Immature natural killer cell (primary cell): ENCODE data around the gene CDH4. TPM values are rescaled to one million over a fixed set of nuclear protein-coding genes. Genes with fewer than 3 reads are reported as not detected.

ENCODE experiments used
- DNase-seq, 3 donors: peaks; one replicate each; pipeline ENCODE4 v3.0.0; 2022; ENCODE audit warnings: mixed read lengths in 1 of 3
- H3K27ac Mint-ChIP-seq, 6 donors: one replicate each; pipeline ENCODE4 v1.8.0; 2020; ENCODE audit warnings: mixed read lengths in 6 of 6, mild to moderate bottlenecking in 5 of 6, inconsistent platforms in 4 of 6, moderate library complexity in 3 of 6
- H3K27me3 Mint-ChIP-seq, 3 donors: one replicate each; pipeline ENCODE4 v1.8.0; 2020 to 2021; ENCODE audit warnings: low read depth in 3 of 3, mild to moderate bottlenecking in 3 of 3, mixed read lengths in 3 of 3, moderate library complexity in 3 of 3, inconsistent platforms in 1 of 3
- H3K36me3 Mint-ChIP-seq, 3 donors: one replicate each; pipeline ENCODE4 v1.8.0; 2020; ENCODE audit warnings: mixed read lengths in 3 of 3, inconsistent platforms in 2 of 3, mild to moderate bottlenecking in 2 of 3
- H3K4me1 Mint-ChIP-seq, 2 donors: one replicate each; pipeline ENCODE4 v1.8.0; 2020; ENCODE audit warnings: inconsistent platforms in 2 of 2, mild to moderate bottlenecking in 2 of 2, mixed read lengths in 2 of 2, moderate library complexity in 1 of 2
- H3K4me3 Mint-ChIP-seq, 5 donors: one replicate each; pipeline ENCODE4 v1.8.0; 2020; ENCODE audit warnings: mild to moderate bottlenecking in 5 of 5, mixed read lengths in 5 of 5, inconsistent platforms in 3 of 5, moderate library complexity in 3 of 5
- H3K9me3 Mint-ChIP-seq, 6 donors: one replicate each; pipeline ENCODE4 v1.8.0; 2020; ENCODE audit warnings: mild to moderate bottlenecking in 6 of 6, mixed read lengths in 6 of 6, inconsistent platforms in 4 of 6, moderate library complexity in 3 of 6
- polyA plus RNA-seq, 3 donors: library from polyadenylated mRNA; unstranded; fragments of 300-500 nt; fragmentation: Illumina TruSeq; gene quantifications; one replicate each; pipeline ENCODE4 v1.2.3, GENCODE V29; 2021

Gene CDH4
- polyA plus RNA-seq, 3 donors from 2014 or later, result not detected

GRCh38 chr20:61236713-61237112 lies 15.3 kb upstream of the CDH4 start:
- Mint-ChIP-seq H3K9me3 (peaks cover 0 to 5% (median 0%) of the 10 kb centered on the region in 6 donors), H3K27ac (no peak overlapping the region), H3K36me3 (no peaks in the 10 kb centered on the region), H3K4me3 (no peak overlapping the region), H3K27me3 (peaks cover 5 to 12% (median 5%) of the 10 kb centered on the region in 3 donors), H3K4me1 (no peaks in the 10 kb centered on the region)
- no peak for DNase-seq

DNA sequence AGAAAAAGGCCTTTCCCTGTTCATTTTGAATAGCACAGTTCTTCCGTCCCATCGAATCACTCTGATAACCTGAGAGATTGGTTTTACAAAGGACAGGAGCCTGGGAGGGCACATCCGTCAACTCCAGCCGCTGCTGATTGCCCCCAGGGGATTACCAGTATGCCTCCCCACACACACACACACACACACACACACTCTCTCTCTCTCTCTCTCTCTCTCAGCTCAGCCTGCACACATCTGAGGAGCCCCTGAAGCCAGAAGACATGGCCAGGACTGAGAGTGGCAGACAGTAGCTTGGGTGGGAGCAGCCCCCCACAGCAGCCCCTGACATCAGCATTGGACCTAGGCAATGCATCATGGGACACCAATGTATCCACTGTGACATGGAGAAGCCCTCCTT lies 13.2 kb upstream of the CDH4 start:
- Mint-ChIP-seq H3K27ac (no peak overlapping the region), H3K4me1 (no peaks in the 10 kb centered on the region), H3K36me3 (no peaks in the 10 kb centered on the region), H3K4me3 (no peak overlapping the region), H3K27me3 (peaks cover 5 to 10% (median 5%) of the 10 kb centered on the region in 3 donors), H3K9me3 (peaks cover 0 to 5% (median 0%) of the 10 kb centered on the region in 6 donors)
- DNase-seq, result no peak

- H3K27me3 Mint-ChIP-seq, result peaks cover 5 to 10% (median 9%) of the 10 kb centered on the region in 3 donors
- no peak overlapping the region for H3K27ac Mint-ChIP-seq
- H3K36me3 Mint-ChIP-seq, result no peaks in the 10 kb centered on the region
- no peaks in the 10 kb centered on the region for H3K4me1 Mint-ChIP-seq
- no peak overlapping the region for H3K4me3 Mint-ChIP-seq
- DNase-seq, result no peak
- H3K9me3 Mint-ChIP-seq, result peaks cover 0 to 5% (median 0%) of the 10 kb centered on the region in 6 donors
These were observed 11.2 kb upstream of the CDH4 start for GRCh38 chr20:61240814-61241213.

DNA sequence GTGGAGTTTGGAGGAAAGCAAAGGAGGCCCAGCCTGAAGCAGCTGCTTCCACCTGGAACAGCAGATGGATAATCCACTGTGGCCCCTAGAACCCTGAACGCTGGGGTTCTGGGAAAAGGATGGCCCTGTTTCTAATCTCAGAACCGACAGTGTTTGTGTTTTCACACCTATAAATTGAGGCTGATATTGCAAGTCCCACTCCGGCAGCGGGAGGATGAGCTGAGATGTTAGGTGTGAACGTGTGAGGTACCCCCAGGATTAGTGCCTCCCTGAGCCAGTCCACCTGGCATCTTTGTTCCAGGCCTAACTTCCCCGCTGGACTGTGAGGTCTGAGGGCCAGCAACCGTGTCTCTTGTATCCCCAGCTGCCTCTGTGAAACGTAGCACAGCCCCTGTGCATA lies 7.8 kb upstream of the CDH4 start:
- Mint-ChIP-seq H3K4me1 (no peaks in the 10 kb centered on the region), H3K4me3 (no peak overlapping the region), H3K9me3 (peaks cover 0 to 5% (median 0%) of the 10 kb centered on the region in 6 donors), H3K27me3 (peaks cover 5 to 7% (median 6%) of the 10 kb centered on the region in 3 donors), H3K36me3 (no peaks in the 10 kb centered on the region), H3K27ac (no peak overlapping the region)
- DNase-seq, result no peak

- H3K36me3 Mint-ChIP-seq, result no peaks in the 10 kb centered on the region
- no peaks in the 10 kb centered on the region for H3K9me3 Mint-ChIP-seq
- H3K27me3 Mint-ChIP-seq, result peaks cover 6 to 17% (median 11%) of the 10 kb centered on the region in 3 donors
- H3K27ac Mint-ChIP-seq, result no peak overlapping the region
- no peak overlapping the region for H3K4me3 Mint-ChIP-seq
- no peaks in the 10 kb centered on the region for H3K4me1 Mint-ChIP-seq
- no peak for DNase-seq
These were observed 5.8 kb upstream of the CDH4 start for GRCh38 chr20:61246269-61246668.

DNA sequence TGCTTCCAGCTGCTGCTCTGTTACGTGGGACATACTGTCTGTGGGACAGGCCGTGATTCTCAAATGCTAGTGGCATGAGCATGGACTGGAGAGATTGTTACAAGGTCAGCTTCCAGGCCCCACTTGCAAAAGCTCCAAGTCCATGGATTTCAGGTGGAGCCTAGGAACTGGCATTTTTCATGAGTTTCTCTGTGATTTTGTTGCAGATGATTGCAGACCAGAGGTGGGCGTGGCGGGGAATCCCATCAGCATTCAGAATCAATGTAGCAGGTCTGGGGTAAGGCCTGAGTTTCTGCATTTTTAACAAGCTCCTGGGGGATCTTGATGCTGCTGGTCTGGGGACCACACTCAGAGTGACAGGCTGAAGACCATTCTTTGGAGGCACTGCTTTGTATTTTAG lies 2.4 kb upstream of the CDH4 start:
- DNase-seq, result no peak
- peaks cover 8 to 24% (median 17%) of the 10 kb centered on the region in 3 donors for H3K27me3 Mint-ChIP-seq
- no peaks in the 10 kb centered on the region for H3K36me3 Mint-ChIP-seq

DNA sequence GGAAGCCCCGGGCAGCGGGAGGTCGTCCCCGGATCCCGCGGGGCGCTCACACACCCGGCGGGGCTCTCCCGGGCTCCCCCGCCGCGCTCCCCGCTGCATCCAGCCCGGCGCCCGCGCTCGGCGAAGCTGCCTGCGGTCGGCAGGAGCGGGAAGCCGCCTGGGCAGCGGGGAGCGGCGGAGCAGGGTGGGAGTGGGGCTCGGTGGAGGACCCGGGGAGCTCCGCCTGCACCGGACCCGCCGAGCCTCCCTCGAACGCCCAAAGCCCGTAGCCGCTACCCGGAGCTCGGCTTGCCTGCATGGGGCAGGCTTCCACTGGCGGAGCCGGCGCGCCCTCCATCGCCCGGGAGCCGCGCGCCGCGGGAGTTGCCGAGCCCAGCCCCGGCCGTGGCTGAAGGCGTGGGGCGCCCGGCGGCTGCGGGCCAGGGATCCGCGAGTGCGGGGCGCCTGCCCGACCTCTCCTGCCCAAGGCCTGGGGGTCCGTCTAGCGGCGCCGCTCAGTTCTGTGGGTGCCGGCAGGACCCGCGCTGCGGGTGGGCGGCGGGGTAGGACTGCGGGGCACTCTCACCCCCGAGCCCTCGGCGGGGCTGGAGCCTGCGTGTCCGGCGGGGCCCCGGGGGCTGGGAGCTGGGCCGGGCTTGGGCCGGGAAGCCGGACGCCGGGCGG lies 671 bp downstream of the CDH4 start:
- Mint-ChIP-seq H3K4me1 (peaks cover 0 to 8% of the 10 kb centered on the region in 2 donors), H3K4me3 (no peak overlapping the region), H3K27ac (no peak overlapping the region), H3K9me3 (no peaks in the 10 kb centered on the region), H3K36me3 (peaks cover 0 to 3% (median 0%) of the 10 kb centered on the region in 3 donors), H3K27me3 (peaks cover 8 to 25% (median 20%) of the 10 kb centered on the region in 3 donors)
- DNase-seq, result no peak

More for the DNA sequence above, 2.4 kb upstream of the CDH4 start:
- no peaks in the 10 kb centered on the region for H3K9me3 Mint-ChIP-seq
- H3K4me1 Mint-ChIP-seq, result no peaks in the 10 kb centered on the region
- H3K27ac Mint-ChIP-seq, result no peak overlapping the region
- no peak overlapping the region for H3K4me3 Mint-ChIP-seq

GRCh38 chr20:61253264-61253639 lies 1.2 kb downstream of the CDH4 start:
- no peaks in the 10 kb centered on the region for H3K9me3 Mint-ChIP-seq
- H3K27ac Mint-ChIP-seq, result no peak overlapping the region
- H3K36me3 Mint-ChIP-seq, result peaks cover 0 to 3% (median 0%) of the 10 kb centered on the region in 3 donors
- H3K27me3 Mint-ChIP-seq, result peaks cover 8 to 25% (median 20%) of the 10 kb centered on the region in 3 donors
- no peak overlapping the region for H3K4me3 Mint-ChIP-seq
- peaks cover 0 to 8% of the 10 kb centered on the region in 2 donors for H3K4me1 Mint-ChIP-seq
- no peak for DNase-seq

GRCh38 chr20:61253640-61254511 lies 1.8 kb downstream of the CDH4 start:
- DNase-seq, result no peak
- peaks cover 8 to 25% (median 23%) of the 10 kb centered on the region in 3 donors for H3K27me3 Mint-ChIP-seq
- H3K4me1 Mint-ChIP-seq, result peaks cover 0 to 8% of the 10 kb centered on the region in 2 donors
- peaks cover 0 to 3% (median 0%) of the 10 kb centered on the region in 3 donors for H3K36me3 Mint-ChIP-seq
- H3K4me3 Mint-ChIP-seq, result peak overlapping the region in 2 of 5 donors; percentile 30 to 59
- H3K27ac Mint-ChIP-seq, result no peak overlapping the region
- H3K9me3 Mint-ChIP-seq, result no peaks in the 10 kb centered on the region

DNA sequence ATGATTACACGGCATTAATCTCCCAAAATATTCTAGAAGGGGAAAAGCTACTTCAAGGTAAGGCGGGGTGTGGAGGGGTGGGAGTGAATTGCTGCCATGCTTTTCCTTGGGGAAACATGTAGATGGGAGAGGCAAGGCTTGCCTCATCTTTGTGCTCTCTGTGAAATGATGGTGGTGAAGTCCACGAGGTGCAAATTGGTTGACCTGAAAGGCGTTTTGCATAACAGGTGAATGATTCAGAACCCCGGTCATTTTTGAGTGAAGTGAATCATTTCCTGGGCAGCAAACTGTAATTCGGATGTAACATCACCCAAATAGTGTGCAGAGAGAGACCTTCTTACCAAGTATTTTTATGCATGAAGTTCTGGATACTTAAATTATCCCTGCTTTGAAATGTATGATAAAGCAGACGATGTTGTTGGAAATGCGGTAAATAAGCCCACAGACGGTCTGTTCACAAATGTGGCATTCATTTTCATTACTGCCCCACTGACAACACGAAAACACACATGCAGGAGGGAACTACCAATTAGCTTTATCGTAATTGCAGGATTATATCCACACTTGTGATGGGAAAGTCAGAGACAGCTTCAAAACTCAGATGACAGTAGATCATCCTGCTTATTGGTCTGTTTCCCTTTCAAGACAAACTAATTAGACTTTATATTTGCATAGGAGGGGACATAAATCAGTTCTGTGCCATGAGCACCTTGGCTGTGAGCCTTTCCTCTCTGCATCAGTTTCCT lies 3.0 kb downstream of the CDH4 start:
- H3K4me1 Mint-ChIP-seq, result peaks cover 0 to 8% of the 10 kb centered on the region in 2 donors
- H3K9me3 Mint-ChIP-seq, result no peaks in the 10 kb centered on the region
- no peak for DNase-seq
- H3K27ac Mint-ChIP-seq, result no peak overlapping the region
- H3K27me3 Mint-ChIP-seq, result peaks cover 8 to 25% (median 19%) of the 10 kb centered on the region in 3 donors
- H3K4me3 Mint-ChIP-seq, result no peak overlapping the region
- H3K36me3 Mint-ChIP-seq, result peaks cover 0 to 3% (median 0%) of the 10 kb centered on the region in 3 donors

DNA sequence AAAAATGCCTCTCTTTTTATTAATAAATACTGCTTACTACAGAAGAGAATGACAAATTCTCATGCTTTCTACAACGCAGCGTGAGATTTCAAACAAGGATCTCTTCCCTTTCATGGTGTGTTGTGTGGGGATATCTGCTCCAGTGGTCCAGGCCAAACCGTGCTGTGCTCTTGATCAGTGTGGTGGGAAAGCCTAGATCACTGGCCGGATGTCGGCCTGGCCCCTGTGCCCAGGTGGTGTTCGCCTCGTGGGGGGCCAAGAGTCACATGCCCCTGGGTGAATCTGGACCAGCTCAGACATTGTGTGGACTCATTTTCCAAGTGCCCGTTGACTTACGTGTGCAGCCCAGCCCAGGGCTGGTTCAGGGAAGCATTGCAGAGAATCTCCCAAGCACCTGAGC lies 4.3 kb downstream of the CDH4 start:
- Mint-ChIP-seq H3K4me3 (no peak overlapping the region), H3K27ac (no peak overlapping the region), H3K36me3 (peaks cover 0 to 3% (median 0%) of the 10 kb centered on the region in 3 donors), H3K9me3 (no peaks in the 10 kb centered on the region), H3K4me1 (peaks cover 0 to 8% of the 10 kb centered on the region in 2 donors), H3K27me3 (peaks cover 5 to 18% (median 12%) of the 10 kb centered on the region in 3 donors)
- DNase-seq, result no peak

- Mint-ChIP-seq H3K27me3 (peaks cover 3 to 22% (median 12%) of the 10 kb centered on the region in 3 donors), H3K4me1 (peaks cover 0 to 8% of the 10 kb centered on the region in 2 donors), H3K36me3 (peaks cover 0 to 3% (median 0%) of the 10 kb centered on the region in 3 donors), H3K9me3 (no peaks in the 10 kb centered on the region), H3K27ac (no peak overlapping the region), H3K4me3 (no peak overlapping the region)
- no peak for DNase-seq
These were observed 4.8 kb downstream of the CDH4 start for GRCh38 chr20:61256824-61257223.

GRCh38 chr20:61257611-61258010 lies 5.5 kb downstream of the CDH4 start:
- Mint-ChIP-seq H3K4me3 (no peak overlapping the region), H3K4me1 (peaks cover 0 to 8% of the 10 kb centered on the region in 2 donors), H3K27me3 (peaks cover 3 to 22% (median 12%) of the 10 kb centered on the region in 3 donors), H3K27ac (no peak overlapping the region), H3K9me3 (no peaks in the 10 kb centered on the region), H3K36me3 (peaks cover 0 to 3% (median 0%) of the 10 kb centered on the region in 3 donors)
- no peak for DNase-seq
